ENCODE data around the gene HRK.

- TF ChIP-seq CTCF (IDR thresholded peaks at IDR 0.05) (no peak), POLR2A (IDR thresholded peaks at IDR 0.05) (no peak)
Observed at GRCh38 chr12:116807546-116807945, 73.7 kb downstream of the HRK start.

Data from Peyer's patch (tissue), 4 donors.